Trophoblast cell (in vitro differentiated cells and primary cell): Measurements from ENCODE around the gene KIAA1958.

Source experiments
- DNase-seq, 2 donors: peaks; one replicate each; pipeline ENCODE4 v3.0.0-alpha.2; 2016
- H2AFZ ChIP-seq: 2 replicates; pipeline ENCODE4 v1.6.1; 2013; ENCODE audit warnings: low read length, moderate library complexity, mild to moderate bottlenecking; ENCODE audit not compliant: insufficient read depth, poor library complexity
- H2AK5ac ChIP-seq: 2 replicates; pipeline ENCODE4 v1.6.1; 2013; ENCODE audit warnings: mild to moderate bottlenecking, low read length
- H2BK120ac ChIP-seq: 2 replicates; pipeline ENCODE4 v1.6.1; 2013; ENCODE audit warnings: low read length, mild to moderate bottlenecking, moderate library complexity; ENCODE audit not compliant: insufficient read depth, poor library complexity
- H2BK12ac ChIP-seq: 2 replicates; pipeline ENCODE4 v1.6.1; 2013; ENCODE audit warnings: mild to moderate bottlenecking, low read length, moderate library complexity
- H2BK5ac ChIP-seq: 2 replicates; pipeline ENCODE4 v1.6.1; 2013; ENCODE audit warnings: low read length, low read depth, moderate library complexity, mild to moderate bottlenecking; ENCODE audit not compliant: poor library complexity
- H3K14ac ChIP-seq: 2 replicates; pipeline ENCODE4 v1.6.1; 2013; ENCODE audit warnings: mild to moderate bottlenecking, low read length
- H3K18ac ChIP-seq: 2 replicates; pipeline ENCODE4 v1.6.1; 2013; ENCODE audit warnings: mild to moderate bottlenecking, low read length
- H3K23ac ChIP-seq: 2 replicates; pipeline ENCODE4 v1.6.1; 2013; ENCODE audit warnings: low read length
- H3K27ac ChIP-seq: 2 replicates; pipeline ENCODE4 v1.5.1; 2013; ENCODE audit warnings: low read depth, mild to moderate bottlenecking, inconsistent platforms, low read length, moderate library complexity
- H3K27me3 ChIP-seq: 2 replicates; pipeline ENCODE4 v1.6.1; 2013; ENCODE audit warnings: inconsistent platforms, mild to moderate bottlenecking, low read length, moderate library complexity; ENCODE audit not compliant: insufficient read depth
- H3K36me3 ChIP-seq, 2 experiments: 1 replicate in 1 of 2; 2 replicates in 1 of 2; pipeline ENCODE4 v1.6.1; 2013; ENCODE audit warnings: low read length in 2 of 2, mild to moderate bottlenecking in 2 of 2, moderate library complexity in 1 of 2; ENCODE audit not compliant: insufficient read depth in 2 of 2, control insufficient read depth in 1 of 2
- H3K4ac ChIP-seq: 2 replicates; pipeline ENCODE4 v1.6.1; 2013; ENCODE audit warnings: low read depth, mild to moderate bottlenecking, low read length, moderate library complexity
- H3K4me1 ChIP-seq, 2 experiments: 1 replicate in 1 of 2; 2 replicates in 1 of 2; pipeline ENCODE4 v1.6.1; 2013; ENCODE audit warnings: low read length in 2 of 2, mild to moderate bottlenecking in 2 of 2, moderate library complexity in 1 of 2; ENCODE audit not compliant: insufficient read depth in 2 of 2, control insufficient read depth in 1 of 2
- H3K4me2 ChIP-seq: 2 replicates; pipeline ENCODE4 v1.6.1; 2013; ENCODE audit warnings: inconsistent platforms, mild to moderate bottlenecking, low read length, moderate library complexity
- H3K4me3 ChIP-seq: 2 replicates; pipeline ENCODE4 v1.5.1; 2013; ENCODE audit warnings: mild to moderate bottlenecking, low read depth, low read length, inconsistent platforms
- H3K79me1 ChIP-seq: one replicate; pipeline ENCODE4 v1.6.1; 2013; ENCODE audit warnings: low read length
- H3K79me2 ChIP-seq: 2 replicates; pipeline ENCODE4 v1.6.1; 2013; ENCODE audit warnings: low read length, mild to moderate bottlenecking; ENCODE audit not compliant: control insufficient read depth, insufficient read depth, poor library complexity
- H3K9ac ChIP-seq: 2 replicates; pipeline ENCODE4 v1.6.1; 2013; ENCODE audit warnings: mild to moderate bottlenecking, low read length
- H3K9me3 ChIP-seq: 2 replicates; pipeline ENCODE4 v1.6.1; 2013; ENCODE audit warnings: low read depth, mild to moderate bottlenecking, control low read depth, inconsistent platforms, low read length; ENCODE audit not compliant: insufficient read depth
- H4K12ac ChIP-seq: 2 replicates; pipeline ENCODE4 v1.6.1; 2013; ENCODE audit warnings: low read depth, mild to moderate bottlenecking, low read length, moderate library complexity
- H4K8ac ChIP-seq: 2 replicates; pipeline ENCODE4 v1.6.1; 2013; ENCODE audit warnings: low read depth, mild to moderate bottlenecking, low read length, moderate library complexity
- H4K91ac ChIP-seq: one replicate; pipeline ENCODE4 v1.6.1; 2013; ENCODE audit warnings: low read depth, mild to moderate bottlenecking, low read length, moderate library complexity
- WGBS: extraction: QIAGEN DNeasy Blood & Tissue Kit; methylation state at CpG from one replicate; pipeline ENCODE4 v1.1.7; 2013; ENCODE audit warnings: missing lambda C conversion rate; ENCODE audit not compliant: insufficient read length, insufficient coverage; ENCODE audit errors: extremely low coverage; 5-methylcytosine and 5-hydroxymethylcytosine counted together

KIAA1958 gene

GRCh38 chr9:112542593-112543292 lies 56.1 kb downstream of the KIAA1958 start:
- no CpG with 5 or more reads among the region's 1 CpG for WGBS
- no peak overlapping the region for H3K27ac ChIP-seq
- no peak overlapping the region for H3K4me2 ChIP-seq
- H3K9ac ChIP-seq = no peak overlapping the region
- no peaks in the 10 kb centered on the region for H3K79me2 ChIP-seq
- H3K27me3 ChIP-seq = no peaks in the 10 kb centered on the region
- H3K4me3 ChIP-seq = no peak overlapping the region
- H3K79me1 ChIP-seq = no peaks in the 10 kb centered on the region
- H4K12ac ChIP-seq = no peak overlapping the region
- H4K91ac ChIP-seq = no peak overlapping the region
- H3K23ac ChIP-seq = no peak overlapping the region
- no peaks in the 10 kb centered on the region for H3K36me3 ChIP-seq
- no peak overlapping the region for H4K8ac ChIP-seq
- H2BK120ac ChIP-seq = no peak overlapping the region
- no peak overlapping the region for H2AFZ ChIP-seq
- no peaks in the 10 kb centered on the region for H3K4me1 ChIP-seq
- no peak overlapping the region for H2BK5ac ChIP-seq
- H3K18ac ChIP-seq = no peak overlapping the region
- no peak overlapping the region for H3K14ac ChIP-seq
- no peaks in the 10 kb centered on the region for H3K9me3 ChIP-seq
- no peak overlapping the region for H2BK12ac ChIP-seq
- no peak for DNase-seq
- no peak overlapping the region for H3K4ac ChIP-seq
- no peak overlapping the region for H2AK5ac ChIP-seq

GRCh38 chr9:112544477-112544876 lies 57.9 kb downstream of the KIAA1958 start:
- Histone ChIP-seq H3K4me2 (no peak overlapping the region), H2BK5ac (no peak overlapping the region), H3K9me3 (no peaks in the 10 kb centered on the region), H4K91ac (no peak overlapping the region), H3K4me3 (no peak overlapping the region), H2BK12ac (no peak overlapping the region), H4K8ac (no peak overlapping the region), H3K27me3 (no peaks in the 10 kb centered on the region), H3K9ac (no peak overlapping the region), H3K4me1 (no peaks in the 10 kb centered on the region), H3K23ac (no peak overlapping the region), H3K4ac (no peak overlapping the region), H3K79me2 (no peaks in the 10 kb centered on the region), H3K36me3 (no peaks in the 10 kb centered on the region), H2AK5ac (no peak overlapping the region), H2AFZ (no peak overlapping the region), H4K12ac (no peak overlapping the region), H2BK120ac (no peak overlapping the region), H3K79me1 (no peaks in the 10 kb centered on the region), H3K18ac (no peak overlapping the region), H3K14ac (no peak overlapping the region), H3K27ac (no peak overlapping the region)
- WGBS = no CpG with 5 or more reads among the region's 1 CpG
- DNase-seq = no peak

- no peak overlapping the region for H2BK120ac ChIP-seq
Measured at GRCh38 chr9:112545237-112545636, 58.6 kb downstream of the KIAA1958 start.

GRCh38 chr9:112546149-112547012 lies 59.8 kb downstream of the KIAA1958 start:
- H3K4ac ChIP-seq = peak overlapping the region; percentile 55
- H3K79me2 ChIP-seq = no peaks in the 10 kb centered on the region
- H3K9me3 ChIP-seq = no peaks in the 10 kb centered on the region
- no peak overlapping the region for H2AFZ ChIP-seq
- no peak overlapping the region for H4K91ac ChIP-seq
- no peak overlapping the region for H3K18ac ChIP-seq
- no peak for DNase-seq
- H2AK5ac ChIP-seq = no peak overlapping the region
- H2BK120ac ChIP-seq = no peak overlapping the region
- peaks cover 4 to 5% of the 10 kb centered on the region in 2 experiments for H3K4me1 ChIP-seq
- H2BK5ac ChIP-seq = no peak overlapping the region
- H3K23ac ChIP-seq = no peak overlapping the region
- H4K12ac ChIP-seq = no peak overlapping the region
- no peaks in the 10 kb centered on the region for H3K79me1 ChIP-seq
- no peak overlapping the region for H3K9ac ChIP-seq
- no peaks in the 10 kb centered on the region for H3K36me3 ChIP-seq
- H4K8ac ChIP-seq = no peak overlapping the region
- no peak overlapping the region for H3K4me2 ChIP-seq
- no peak overlapping the region for H3K14ac ChIP-seq
- no peaks in the 10 kb centered on the region for H3K27me3 ChIP-seq
- no peak overlapping the region for H2BK12ac ChIP-seq
- no CpG with 5 or more reads among the region's 4 CpGs for WGBS
- H3K4me3 ChIP-seq = no peak overlapping the region
- H3K27ac ChIP-seq = no peak overlapping the region

More at GRCh38 chr9:112545237-112545636, 58.6 kb downstream of the KIAA1958 start:
- Histone ChIP-seq H3K4me3 (no peak overlapping the region), H2BK12ac (no peak overlapping the region), H2AK5ac (no peak overlapping the region), H3K79me1 (no peaks in the 10 kb centered on the region), H3K79me2 (no peaks in the 10 kb centered on the region), H3K4me2 (no peak overlapping the region), H3K9ac (no peak overlapping the region), H4K91ac (no peak overlapping the region), H3K14ac (no peak overlapping the region), H2BK5ac (no peak overlapping the region), H3K27me3 (no peaks in the 10 kb centered on the region), H4K12ac (no peak overlapping the region), H3K4ac (no peak overlapping the region), H3K27ac (no peak overlapping the region), H3K4me1 (no peaks in the 10 kb centered on the region), H3K9me3 (no peaks in the 10 kb centered on the region), H4K8ac (no peak overlapping the region), H2AFZ (no peak overlapping the region), H3K18ac (no peak overlapping the region), H3K23ac (no peak overlapping the region), H3K36me3 (no peaks in the 10 kb centered on the region)
- no peak for DNase-seq
